ENCODE measurements around the gene PIP4K2A. TPM values are rescaled to one million over a fixed set of nuclear protein-coding genes. Genes with fewer than 3 reads are reported as not detected.

The PIP4K2A gene
- total and polyA plus RNA-seq, 2 of the 13 experiments (the other 11 are each of a cell fraction or from before 2014, with no cell fraction given), result 9.1 to 22.6 TPM

DNA sequence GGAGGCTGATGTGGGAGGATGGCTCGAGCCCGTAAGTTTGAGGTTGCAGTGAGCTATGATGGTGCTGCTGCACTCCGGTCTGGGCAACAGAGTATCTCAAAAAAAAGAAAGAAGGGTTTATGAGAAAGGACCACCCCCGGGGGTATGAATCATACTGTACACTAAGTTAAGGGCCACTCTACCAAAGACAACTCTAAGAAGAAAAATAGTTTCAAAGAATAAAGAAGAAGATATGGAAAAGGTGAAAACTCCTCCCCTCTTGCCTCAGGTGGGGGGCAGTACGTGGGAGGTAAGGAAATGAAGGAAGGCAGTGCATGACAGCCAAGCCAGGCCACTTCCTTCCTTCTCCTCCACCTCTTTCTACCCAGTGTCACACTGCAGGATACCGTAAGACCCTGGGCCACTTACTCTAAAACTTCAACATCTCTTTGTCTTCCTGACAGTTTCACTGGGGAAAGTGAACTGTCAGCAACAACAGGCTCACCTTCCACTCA lies 61.3 kb downstream of the PIP4K2A start:
- no peak for FAIRE-seq
- peaks cover 3% of the 10 kb centered on the region for H3K79me2 ChIP-seq (ENCODE audit: insufficient read depth, low read length)
- ChIA-PET CTCF (ENCODE audit: low intra/inter-chr PET ratio, low total read pairs) (no interaction called here), POLR2A (no interaction called here)
- no peaks in the 10 kb centered on the region; the same call in 1 of the 2 replicates for H4K20me1 ChIP-seq (ENCODE audit: insufficient read depth, low read length)
- H3K9me3 ChIP-seq (ENCODE audit: low read length), result no peaks in the 10 kb centered on the region
- H3K4me3 ChIP-seq (replicated peaks in 1 of 3; ENCODE audit: insufficient read depth in 1 of 3, low read depth in 2 of 3, low read length in 3 of 3), result no peak overlapping the region
- no TSS peak for BruUV-seq (replicated peaks)
- no peak overlapping the region for H3K9ac ChIP-seq (ENCODE audit: insufficient read depth, low read depth, low read length)
- H3K36me3 ChIP-seq (replicated peaks in 1 of 2; ENCODE audit: control insufficient read depth in 1 of 2, insufficient read depth in 2 of 2, low read length in 2 of 2), result no peaks in the 10 kb centered on the region
- DNase-seq (ENCODE audit: low spot score), result no peak
- ATAC-seq, result no peak
- H3K4me2 ChIP-seq (ENCODE audit: low read depth, low read length), result no peak overlapping the region
- H3K27me3 ChIP-seq (ENCODE audit: control insufficient read depth in 1 of 2, insufficient read depth in 2 of 2, low read length in 2 of 2), result no peaks in the 10 kb centered on the region
- no peak for TF ChIP-seq ZEB1 (IDR thresholded peaks at IDR 0.05; ENCODE audit: insufficient replicate concordance, low read depth)
- TF ChIP-seq ATF6 (CRISPR knock-in tag; conservative IDR thresholded peaks at IDR 0.05), result no peak
- no peak for TF ChIP-seq SMARCE1 (IDR thresholded peaks at IDR 0.05; ENCODE audit: borderline replicate concordance)
- TF ChIP-seq KDM6A (CRISPR knock-in tag; IDR thresholded peaks at IDR 0.05; ENCODE audit: low read depth), result no peak
- TF ChIP-seq ZNF17 (CRISPR knock-in tag; IDR thresholded peaks at IDR 0.05), result no peak
- TF ChIP-seq ZFP36L1 (CRISPR knock-in tag; IDR thresholded peaks at IDR 0.05), result no peak
- TF ChIP-seq ZNF468 (CRISPR knock-in tag; IDR thresholded peaks at IDR 0.05), result no peak
- no peak for TF ChIP-seq ZNF224 (CRISPR knock-in tag; IDR thresholded peaks at IDR 0.05)
- no peak for TF ChIP-seq NFYC (CRISPR knock-in tag; IDR thresholded peaks at IDR 0.05)
- no peak overlapping the region for H3K27ac ChIP-seq (ENCODE audit: extremely low read length, insufficient read depth, low read length)
- in situ Hi-C loops (cut with HindIII; ENCODE audit: extremely low pct_ligation_motif_present, low pct_unique_long_range_greater_than_20kb), result no loop called here
- intact Hi-C loops (cut with micrococcal nuclease; ENCODE audit: unreplicated experiment), result no loop called here
- H2AFZ ChIP-seq (ENCODE audit: low read length), result no peak overlapping the region
- peaks cover 7% of the 10 kb centered on the region; the same call in 1 of the 2 replicates for H3K4me1 ChIP-seq (ENCODE audit: insufficient read depth, low read length)
- 90% methylated on average over 6 of the region's 6 CpGs for WGBS (ENCODE audit: low lambda C conversion rate)
